Raji (cell line): ENCODE results near the gene MYO18B.

ENCODE experiments used
- POLR2A ChIP-seq: IDR thresholded peaks from 2 replicates; pipeline ENCODE4 v1.6.1; 2011; ENCODE audit warnings: low read depth, low read length, control low read depth; ENCODE audit not compliant: insufficient read depth

MYO18B gene

GRCh38 chr22:25898707-25899365 is 156.8 kb downstream of the MYO18B start:
- no peak for TF ChIP-seq POLR2A

DNA sequence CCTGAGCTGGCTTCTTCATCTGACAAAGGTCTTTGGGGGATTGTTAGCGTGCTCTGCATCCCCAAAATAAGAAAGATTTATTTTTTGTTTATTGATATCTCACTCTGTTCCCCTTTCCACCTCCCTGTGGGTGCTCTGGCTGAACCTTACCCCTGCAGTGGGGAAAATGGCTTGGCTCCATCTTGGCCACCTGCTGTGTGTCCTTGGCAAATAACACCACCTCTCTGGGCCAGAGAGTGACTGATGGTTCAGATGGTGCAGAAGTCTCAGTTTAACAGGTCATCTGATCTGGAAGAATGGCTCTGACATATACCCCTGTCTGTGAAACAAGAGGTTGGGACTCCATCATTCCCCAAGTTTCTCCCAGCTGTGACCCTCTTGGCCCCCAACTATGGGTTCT is 157.6 kb downstream of the MYO18B start:
- TF ChIP-seq POLR2A = no peak

GRCh38 chr22:25900390-25900789 is 158.4 kb downstream of the MYO18B start:
- TF ChIP-seq POLR2A = no peak

GRCh38 chr22:25900880-25901279 is 158.9 kb downstream of the MYO18B start:
- no peak for TF ChIP-seq POLR2A

GRCh38 chr22:25902402-25902801 is 160.4 kb downstream of the MYO18B start:
- no peak for TF ChIP-seq POLR2A

DNA sequence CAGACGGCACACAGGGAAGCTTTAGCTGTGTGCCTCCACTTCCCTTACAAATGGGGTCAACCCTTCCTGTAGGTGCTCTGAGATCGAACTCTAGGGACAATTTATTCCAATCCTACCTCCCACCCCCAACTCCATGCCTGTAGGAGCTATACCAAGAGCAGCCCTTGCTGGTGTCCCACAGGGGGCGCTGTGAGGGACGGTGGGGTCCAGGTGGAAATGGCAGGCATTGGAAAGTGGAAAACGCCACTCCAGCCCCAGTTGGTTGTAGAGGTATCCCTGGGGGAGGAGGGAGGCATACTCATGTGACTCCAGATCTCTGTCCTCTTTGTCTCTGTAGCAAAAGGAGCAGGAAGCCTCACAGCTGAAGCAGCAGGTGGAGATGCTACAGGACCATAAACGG is 161.3 kb downstream of the MYO18B start:
- no peak for TF ChIP-seq POLR2A

GRCh38 chr22:25908212-25908611 is 166.2 kb downstream of the MYO18B start:
- TF ChIP-seq POLR2A = no peak

DNA sequence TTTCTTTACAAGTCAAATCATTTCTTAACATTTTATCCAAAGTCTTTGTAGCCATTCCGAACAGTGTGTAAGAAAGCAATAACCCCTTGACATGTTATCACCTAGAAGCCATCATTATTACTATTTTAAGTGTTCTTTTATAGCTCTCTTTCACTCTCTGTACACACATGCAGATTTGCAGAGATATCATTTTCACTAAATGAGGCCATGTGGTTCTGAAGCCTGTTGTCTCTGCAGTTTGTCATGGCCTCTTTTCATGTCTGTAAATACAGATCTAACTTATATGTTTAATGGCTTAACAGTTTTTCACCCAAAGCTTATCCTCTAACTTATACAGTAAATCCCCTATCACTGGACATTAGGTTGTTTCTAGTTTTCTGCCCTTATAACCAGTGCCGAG is 166.8 kb downstream of the MYO18B start:
- TF ChIP-seq POLR2A = no peak

DNA sequence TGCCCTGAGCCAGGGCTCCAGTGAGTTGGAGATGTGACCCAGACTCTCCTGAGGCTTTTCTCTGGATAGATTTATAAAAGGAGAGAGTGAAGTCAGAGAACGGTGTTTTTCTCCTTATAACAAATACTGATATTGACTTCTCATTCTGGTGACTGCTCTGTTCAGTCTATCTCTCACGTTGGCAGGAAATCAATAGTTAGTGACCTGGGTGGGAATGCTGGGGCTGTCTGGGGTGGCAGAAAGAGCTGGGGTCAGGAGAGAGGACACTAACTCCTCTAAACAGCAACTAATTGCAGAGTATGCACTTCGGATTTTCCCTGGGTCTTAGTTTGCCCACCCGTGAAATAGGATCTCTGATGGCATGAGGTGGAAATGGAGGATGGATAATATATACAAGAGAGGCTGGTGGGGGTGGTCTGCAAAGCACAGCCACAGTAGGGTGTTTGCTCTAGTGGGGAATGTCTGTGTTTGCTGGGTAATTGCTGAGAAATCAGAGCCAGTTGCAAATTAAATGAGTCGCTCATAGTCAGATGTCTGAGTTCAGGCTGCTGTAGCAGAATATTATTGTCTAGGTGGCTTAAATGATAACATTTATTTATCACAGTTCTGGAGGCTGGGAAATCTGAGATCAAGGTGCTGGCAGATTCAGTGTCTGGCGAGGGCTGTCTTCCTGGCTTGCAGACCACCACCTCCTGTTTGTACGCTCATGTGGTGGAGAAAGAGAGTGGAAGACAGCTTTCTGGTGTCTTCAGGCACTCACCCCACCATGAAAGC is 167.8 kb downstream of the MYO18B start:
- TF ChIP-seq POLR2A = no peak

GRCh38 chr22:25911243-25911972 is 169.4 kb downstream of the MYO18B start:
- no peak for TF ChIP-seq POLR2A

DNA sequence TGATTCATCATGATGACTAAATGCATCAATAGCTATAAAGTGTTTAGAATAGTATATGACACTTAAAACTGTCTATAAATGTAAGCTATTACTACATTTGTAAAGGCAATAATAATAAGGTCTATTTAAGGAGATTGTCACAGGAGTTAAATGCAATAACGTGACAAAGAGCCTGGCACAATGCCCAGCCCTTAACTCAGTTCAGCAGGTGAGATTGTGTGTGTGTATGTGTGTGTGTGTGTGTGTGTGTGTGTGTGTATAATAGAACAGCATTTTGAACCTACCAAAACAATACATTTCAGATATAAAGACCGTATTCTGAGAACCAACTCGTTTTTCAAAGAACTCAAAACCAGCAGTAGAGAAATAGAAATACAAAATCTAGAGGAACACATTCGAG is 177.5 kb downstream of the MYO18B start:
- no peak for TF ChIP-seq POLR2A

GRCh38 chr22:25922141-25922540 is 180.2 kb downstream of the MYO18B start:
- no peak for TF ChIP-seq POLR2A

- TF ChIP-seq POLR2A = no peak
Observed at GRCh38 chr22:25923914-25924313, 181.9 kb downstream of the MYO18B start.

DNA sequence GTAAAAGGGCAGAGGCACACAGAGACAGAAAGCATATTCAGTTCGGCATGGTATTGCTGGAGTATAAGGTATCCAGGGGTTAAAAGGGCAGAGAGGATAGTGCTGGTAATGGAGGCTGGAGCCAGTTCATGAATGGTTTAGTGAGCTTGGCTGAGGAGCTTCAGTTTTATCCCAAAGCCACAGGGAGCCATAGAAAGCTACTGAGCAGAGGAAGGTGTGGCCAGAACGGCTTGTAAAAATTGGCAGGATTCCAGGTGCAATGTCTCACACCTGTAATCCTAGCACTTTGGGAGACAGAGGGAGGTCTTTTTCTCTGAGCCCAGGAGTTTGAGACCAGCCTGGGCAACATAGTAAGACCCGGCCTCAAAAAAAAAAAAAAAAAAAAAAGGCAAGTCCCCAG is 186.1 kb downstream of the MYO18B start:
- TF ChIP-seq POLR2A = no peak

- TF ChIP-seq POLR2A = no peak
Observed at GRCh38 chr22:25929321-25929878, 187.4 kb downstream of the MYO18B start.

- no peak for TF ChIP-seq POLR2A
Observed at GRCh38 chr22:25930083-25930482, 188.1 kb downstream of the MYO18B start.
